Measurements from ENCODE around the gene FOSL1.

Gene FOSL1

DNA sequence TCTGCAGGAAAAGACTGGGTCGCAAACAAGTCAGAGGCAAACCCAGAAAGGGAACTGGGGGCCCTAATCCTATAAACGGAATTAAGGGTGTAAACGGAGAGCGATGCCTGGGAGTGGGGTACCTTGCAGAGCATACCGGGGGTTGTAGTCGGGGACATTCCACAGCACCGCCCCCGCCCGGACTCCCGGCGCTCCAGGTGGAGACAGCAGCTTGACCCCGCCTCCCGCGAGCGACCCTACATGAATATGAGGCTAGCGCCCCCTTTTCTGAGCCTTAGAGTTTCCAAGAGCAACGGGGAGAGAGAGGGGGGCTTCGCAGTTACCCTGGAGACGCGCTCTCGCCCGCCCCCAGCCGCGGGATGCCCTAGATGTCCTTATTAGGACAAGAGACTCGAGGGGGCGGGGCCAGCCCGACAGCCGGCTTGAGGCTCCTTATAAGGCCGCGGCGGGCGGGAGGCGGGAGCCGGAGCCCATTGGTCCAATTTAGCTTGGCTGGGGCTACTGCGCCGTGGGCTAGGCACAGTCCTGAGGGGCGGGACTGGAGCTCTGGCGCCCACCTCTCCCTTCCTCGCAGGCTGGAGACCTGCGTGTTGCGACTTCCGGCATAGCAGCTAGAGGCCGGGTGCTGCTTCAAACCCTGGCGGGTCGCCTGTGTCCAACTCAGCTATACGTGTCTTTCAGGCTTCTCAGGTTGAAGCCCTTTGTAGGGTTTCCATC, 40.9 kb downstream of the FOSL1 start:
- peak; percentile 95 for DNase-seq (ENCODE audit: insufficient read length)
- TF ChIP-seq POLR2AphosphoS5 (IDR thresholded peaks at IDR 0.05; ENCODE audit: low read depth, low read length), result peak; percentile 99
- peak; percentile 96 for TF ChIP-seq TAF1 (IDR thresholded peaks at IDR 0.05; ENCODE audit: borderline replicate concordance, low read depth, low read length)
- TF ChIP-seq POLR2A (IDR thresholded peaks at IDR 0.05; ENCODE audit: low read depth, low read length), result peak; percentile 95
- FAIRE-seq, result peak; percentile 93

GRCh38 chr11:65858681-65859087, 41.5 kb downstream of the FOSL1 start:
- DNase-seq (ENCODE audit: insufficient read length) (no peak), FAIRE-seq (no peak)
- no peak for TF ChIP-seq TAF1 (IDR thresholded peaks at IDR 0.05; ENCODE audit: borderline replicate concordance, low read depth, low read length)
- no peak for TF ChIP-seq POLR2AphosphoS5 (IDR thresholded peaks at IDR 0.05; ENCODE audit: low read depth, low read length)
- TF ChIP-seq POLR2A (IDR thresholded peaks at IDR 0.05; ENCODE audit: low read depth, low read length), result no peak; the same call in 1 of the 2 replicates

DNA sequence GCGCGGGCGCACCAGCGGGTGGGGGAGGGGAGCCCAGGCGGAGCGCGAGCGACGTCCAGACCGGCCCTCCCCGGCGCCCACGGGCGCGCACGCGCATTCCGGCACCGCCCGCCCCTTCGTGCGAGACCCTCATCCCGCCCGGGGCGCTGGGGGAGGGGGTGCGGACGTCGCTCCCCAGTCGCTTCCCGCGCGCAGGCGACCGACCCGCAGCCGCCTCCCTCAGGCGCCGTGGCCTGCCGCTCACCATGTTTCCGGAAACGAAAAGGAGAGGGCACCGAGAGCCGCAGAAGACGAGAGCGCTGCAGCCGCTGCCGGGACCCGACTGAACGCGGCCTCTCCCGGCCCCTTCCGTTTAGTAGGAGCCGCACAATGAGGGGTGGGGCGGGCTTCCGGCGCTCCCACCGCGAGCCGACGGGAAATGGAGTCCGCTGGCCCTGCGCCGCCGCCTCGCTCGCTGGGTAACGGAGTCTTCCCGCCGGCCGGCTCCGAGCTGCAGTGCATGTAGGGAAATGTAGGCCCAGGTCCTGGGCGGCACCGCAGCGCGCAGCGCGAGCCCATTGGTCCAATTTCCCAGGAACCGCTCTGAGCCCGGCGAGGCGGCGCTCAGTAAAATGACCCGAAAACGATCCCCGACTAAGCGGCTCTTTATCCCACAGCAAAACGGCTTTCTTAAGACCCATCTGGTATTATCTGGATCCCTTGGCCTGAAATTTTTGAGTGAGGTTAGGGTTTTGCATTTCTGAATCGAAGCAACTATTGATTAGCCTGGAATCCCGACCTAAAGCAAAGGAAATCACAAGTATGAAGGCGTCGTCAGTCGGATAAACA, 42.1 kb downstream of the FOSL1 start, which contains the start of gene CFL1:
TSS of gene CFL1 (minus strand) at position 328 of the 828 bp plus-strand sequence. CDS start at position 247, 81 bp downstream.
- DNase-seq (ENCODE audit: insufficient read length) (peak; percentile 78), FAIRE-seq (peak; percentile 92)
- TF ChIP-seq POLR2A (IDR thresholded peaks at IDR 0.05; ENCODE audit: low read depth, low read length), result peak; percentile 100
- peak; percentile 99 for TF ChIP-seq POLR2AphosphoS5 (IDR thresholded peaks at IDR 0.05; ENCODE audit: low read depth, low read length)
- peak; percentile 95 for TF ChIP-seq TAF1 (IDR thresholded peaks at IDR 0.05; ENCODE audit: borderline replicate concordance, low read depth, low read length)

GRCh38 chr11:65857500-65857852, 42.7 kb downstream of the FOSL1 start:
- no peak for FAIRE-seq
- TF ChIP-seq TAF1 (IDR thresholded peaks at IDR 0.05; ENCODE audit: borderline replicate concordance, low read depth, low read length) (no peak), POLR2A (IDR thresholded peaks at IDR 0.05; ENCODE audit: low read depth, low read length) (no peak), POLR2AphosphoS5 (IDR thresholded peaks at IDR 0.05; ENCODE audit: low read depth, low read length) (no peak)
- no peak for DNase-seq (ENCODE audit: insufficient read length)

- FAIRE-seq (peak; percentile 89), DNase-seq (ENCODE audit: insufficient read length) (peak; percentile 69)
- TF ChIP-seq TAF1 (IDR thresholded peaks at IDR 0.05; ENCODE audit: borderline replicate concordance, low read depth, low read length) (no peak), POLR2A (IDR thresholded peaks at IDR 0.05; ENCODE audit: low read depth, low read length) (peak; percentile 73), POLR2AphosphoS5 (IDR thresholded peaks at IDR 0.05; ENCODE audit: low read depth, low read length) (peak; percentile 87)
Measured at GRCh38 chr11:65856689-65857499, 43.3 kb downstream of the FOSL1 start.

GRCh38 chr11:65855927-65856363, 44.2 kb downstream of the FOSL1 start:
- DNase-seq (ENCODE audit: insufficient read length) (no peak), FAIRE-seq (no peak)
- TF ChIP-seq POLR2AphosphoS5 (IDR thresholded peaks at IDR 0.05; ENCODE audit: low read depth, low read length) (peak; percentile 61), TAF1 (IDR thresholded peaks at IDR 0.05; ENCODE audit: borderline replicate concordance, low read depth, low read length) (no peak)

DNA sequence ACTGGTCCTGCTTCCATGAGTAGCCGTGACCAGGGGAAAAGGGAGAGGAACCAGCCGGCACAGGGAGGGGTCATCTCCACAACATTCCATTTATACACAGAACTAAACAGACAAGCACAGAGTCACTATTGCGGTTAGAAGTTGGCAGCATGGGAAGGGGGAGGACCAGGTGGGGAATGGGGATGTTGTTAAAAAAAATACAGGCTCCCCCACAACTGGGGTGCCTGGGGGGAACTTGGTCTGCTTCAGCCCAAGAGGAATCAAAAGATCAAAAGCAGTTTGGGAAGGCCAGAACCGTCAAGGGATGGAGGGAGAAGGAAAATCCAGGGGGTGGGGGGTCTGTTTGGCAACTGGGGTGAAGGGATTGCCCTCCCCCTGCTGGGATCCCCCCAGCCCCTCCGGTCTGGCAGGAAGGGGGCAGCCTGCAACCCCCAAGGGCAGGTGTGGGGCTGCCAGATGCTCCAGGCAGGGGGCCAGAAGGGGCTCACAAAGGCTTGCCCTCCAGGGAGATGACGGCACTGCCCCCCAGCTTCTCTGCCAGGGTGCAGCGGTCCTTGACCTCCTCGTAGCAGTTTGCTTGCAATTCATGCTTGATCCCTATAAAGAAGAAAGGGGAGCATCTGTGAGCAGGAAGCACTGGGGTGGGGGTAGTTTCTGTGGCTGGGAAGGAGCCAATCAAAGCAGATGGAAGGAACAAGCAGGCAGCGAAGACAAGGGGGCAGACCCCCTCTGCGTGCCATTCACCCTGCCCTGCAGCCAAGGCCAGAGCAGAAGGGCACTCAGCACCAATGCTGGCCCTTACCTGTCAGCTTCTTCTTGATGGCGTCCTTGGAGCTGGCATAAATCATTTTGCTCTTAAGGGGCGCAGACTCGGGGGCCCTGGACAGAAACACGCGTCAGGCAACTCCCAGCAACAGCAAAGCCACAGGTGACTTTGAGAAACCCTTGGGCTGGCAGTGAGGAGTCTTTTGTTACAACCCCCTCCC, 45.0 kb downstream of the FOSL1 start:
- no peak for TF ChIP-seq TAF1 (IDR thresholded peaks at IDR 0.05; ENCODE audit: borderline replicate concordance, low read depth, low read length)
- TF ChIP-seq POLR2A (IDR thresholded peaks at IDR 0.05; ENCODE audit: low read depth, low read length), result no peak; the same call in 1 of the 2 replicates
- no peak; the same call in 1 of the 2 replicates for TF ChIP-seq POLR2AphosphoS5 (IDR thresholded peaks at IDR 0.05; ENCODE audit: low read depth, low read length)
- FAIRE-seq (no peak), DNase-seq (ENCODE audit: insufficient read length) (no peak)

DNA sequence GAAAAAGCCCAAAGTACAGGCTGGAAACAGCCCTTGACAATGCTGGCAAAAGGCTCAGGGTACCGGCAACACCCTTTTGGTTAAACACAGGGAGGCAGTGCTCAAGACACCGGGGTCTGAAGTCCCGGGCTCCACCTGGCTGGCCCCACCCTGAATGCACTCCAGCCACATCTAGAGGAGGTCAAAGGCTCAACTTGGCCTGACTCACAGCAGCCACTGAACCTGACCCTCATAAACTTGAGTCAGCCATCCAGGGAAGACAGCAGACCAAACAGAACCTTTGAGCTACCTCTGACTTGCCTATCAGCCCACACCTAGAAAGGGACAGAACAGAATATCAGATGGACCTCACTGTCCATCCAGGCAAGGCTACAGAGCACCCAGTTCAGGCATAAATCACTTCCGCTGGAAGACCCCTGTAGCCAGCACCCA, 46.0 kb downstream of the FOSL1 start:
- no peak for DNase-seq (ENCODE audit: insufficient read length)
- FAIRE-seq, result no peak
- no peak for TF ChIP-seq TAF1 (IDR thresholded peaks at IDR 0.05; ENCODE audit: borderline replicate concordance, low read depth, low read length)
- peak; percentile 46; the same call in 1 of the 2 replicates for TF ChIP-seq POLR2AphosphoS5 (IDR thresholded peaks at IDR 0.05; ENCODE audit: low read depth, low read length)

- TF ChIP-seq TAF1 (IDR thresholded peaks at IDR 0.05; ENCODE audit: borderline replicate concordance, low read depth, low read length), result no peak
- TF ChIP-seq POLR2A (IDR thresholded peaks at IDR 0.05; ENCODE audit: low read depth, low read length), result peak; percentile 75
- TF ChIP-seq POLR2AphosphoS5 (IDR thresholded peaks at IDR 0.05; ENCODE audit: low read depth, low read length), result peak; percentile 19
- FAIRE-seq (no peak), DNase-seq (ENCODE audit: insufficient read length) (no peak)
Measured at GRCh38 chr11:65853246-65853979, 46.8 kb downstream of the FOSL1 start.

Data from GM12892 (cell line).